Measurements from ENCODE around the gene NINJ2.

GRCh38 chr12:563787-564298, 99.4 kb downstream of the NINJ2 start:
- TF ChIP-seq CTCF (IDR thresholded peaks at IDR 0.05) (no peak), POLR2A (IDR thresholded peaks at IDR 0.05) (no peak)
